Thymus (tissue), 11 donors: ENCODE data around the gene INSR. TPM values are rescaled to one million over a fixed set of nuclear protein-coding genes. Genes with fewer than 3 reads are reported as not detected.

Experiments
- DNase-seq, 9 donors: peaks; one replicate each; pipeline ENCODE4 v3.0.0-alpha.2; 2013; ENCODE audit warnings: low spot score in 9 of 9, low read depth in 6 of 9, missing footprints in 1 of 9
- H3K27ac ChIP-seq, 2 donors: one replicate each; pipeline ENCODE4 v1.5.1; 2013; ENCODE audit warnings: control low read depth in 1 of 2, low read depth in 1 of 2, low read length in 1 of 2, mild to moderate bottlenecking in 1 of 2, moderate library complexity in 1 of 2
- H3K27me3 ChIP-seq, 2 donors: one replicate each; pipeline ENCODE4 v1.5.1; 2013; ENCODE audit warnings: low read length in 1 of 2; ENCODE audit not compliant: control insufficient read depth in 2 of 2, insufficient read depth in 1 of 2
- H3K36me3 ChIP-seq, 2 donors: one replicate each; pipeline ENCODE4 v1.5.1; 2013; ENCODE audit warnings: low read length in 1 of 2, mild to moderate bottlenecking in 1 of 2, moderate library complexity in 1 of 2; ENCODE audit not compliant: control insufficient read depth in 2 of 2, insufficient read depth in 2 of 2
- H3K4me1 ChIP-seq, 2 donors: one replicate each; pipeline ENCODE4 v1.5.1; 2013; ENCODE audit warnings: low read length in 2 of 2; ENCODE audit not compliant: control insufficient read depth in 2 of 2, insufficient read depth in 2 of 2
- H3K4me3 ChIP-seq, 2 donors: one replicate each; pipeline ENCODE4 v1.5.1; 2013; ENCODE audit warnings: low read length in 2 of 2, control low read depth in 1 of 2, mild to moderate bottlenecking in 1 of 2
- H3K9me3 ChIP-seq, 2 donors: one replicate each; pipeline ENCODE4 v1.5.1; 2013; ENCODE audit warnings: low read length in 1 of 2, mild to moderate bottlenecking in 1 of 2; ENCODE audit not compliant: control insufficient read depth in 2 of 2, insufficient read depth in 1 of 2
- WGBS: extraction: QIAGEN DNeasy Blood & Tissue Kit; methylation state at CpG from one replicate; pipeline ENCODE4 v1.1.7; 2013; 5-methylcytosine and 5-hydroxymethylcytosine counted together
- polyA plus RNA-seq: library from polyadenylated mRNA; stranded (reverse); fragments of 200-250 nt; gene quantifications from one replicate; pipeline ENCODE4 v1.2.3, GENCODE V29; 2013
- total RNA-seq: library from RNA; stranded (reverse); fragments of 120-200 nt; gene quantifications from one replicate; pipeline ENCODE4 v1.2.4, GENCODE V29; 2013
- donor health status: healthy.

Gene INSR
- total and polyA plus RNA-seq, 2 donors = 5.5 to 6.0 TPM

GRCh38 chr19:7138402-7138801 lies 155.8 kb downstream of the INSR start:
- Histone ChIP-seq H3K27ac (no peak overlapping the region), H3K4me1 (no peaks in the 10 kb centered on the region), H3K36me3 (peaks cover 14 to 24% of the 10 kb centered on the region in 2 donors), H3K27me3 (no peaks in the 10 kb centered on the region), H3K9me3 (no peaks in the 10 kb centered on the region), H3K4me3 (no peak overlapping the region)
- no peak for DNase-seq
- WGBS = 100% methylated on average over 1 of the region's 1 CpG

GRCh38 chr19:7137120-7137519 lies 157.1 kb downstream of the INSR start:
- no peak for DNase-seq
- peaks cover 9 to 18% of the 10 kb centered on the region in 2 donors for H3K36me3 ChIP-seq
- H3K4me1 ChIP-seq = no peaks in the 10 kb centered on the region
- 75% methylated on average over 2 of the region's 2 CpGs for WGBS
- H3K27ac ChIP-seq = no peak overlapping the region
- H3K9me3 ChIP-seq = no peaks in the 10 kb centered on the region
- H3K4me3 ChIP-seq = no peak overlapping the region
- H3K27me3 ChIP-seq = no peaks in the 10 kb centered on the region

GRCh38 chr19:7132054-7132453 lies 162.2 kb downstream of the INSR start:
- H3K4me3 ChIP-seq = no peak overlapping the region
- no peak for DNase-seq
- no peaks in the 10 kb centered on the region for H3K27me3 ChIP-seq
- H3K27ac ChIP-seq = no peak overlapping the region
- no peaks in the 10 kb centered on the region for H3K4me1 ChIP-seq
- H3K9me3 ChIP-seq = no peaks in the 10 kb centered on the region
- peaks cover 2 to 6% of the 10 kb centered on the region in 2 donors for H3K36me3 ChIP-seq
- WGBS = 99% methylated on average over 16 of the region's 16 CpGs

GRCh38 chr19:7130043-7130442 lies 164.2 kb downstream of the INSR start:
- 100% methylated on average over 1 of the region's 1 CpG for WGBS

GRCh38 chr19:7126132-7126531 lies 168.1 kb downstream of the INSR start:
- no peaks in the 10 kb centered on the region for H3K27me3 ChIP-seq
- WGBS = 96% methylated on average over 3 of the region's 3 CpGs
- H3K4me1 ChIP-seq = no peaks in the 10 kb centered on the region
- peaks cover 7 to 10% of the 10 kb centered on the region in 2 donors for H3K9me3 ChIP-seq
- H3K36me3 ChIP-seq = peaks cover 21 to 23% of the 10 kb centered on the region in 2 donors
- DNase-seq = no peak
- no peak overlapping the region for H3K4me3 ChIP-seq
- H3K27ac ChIP-seq = no peak overlapping the region

More at GRCh38 chr19:7130043-7130442, 164.2 kb downstream of the INSR start:
- DNase-seq = no peak
- H3K27ac ChIP-seq = no peak overlapping the region
- H3K9me3 ChIP-seq = peaks cover 7 to 8% of the 10 kb centered on the region in 2 donors
- no peaks in the 10 kb centered on the region for H3K4me1 ChIP-seq
- H3K27me3 ChIP-seq = no peaks in the 10 kb centered on the region
- H3K36me3 ChIP-seq = peaks cover 17 to 22% of the 10 kb centered on the region in 2 donors
- H3K4me3 ChIP-seq = no peak overlapping the region

GRCh38 chr19:7125221-7125620 lies 169.0 kb downstream of the INSR start:
- peaks cover 21 to 24% of the 10 kb centered on the region in 2 donors for H3K36me3 ChIP-seq
- H3K4me1 ChIP-seq = no peaks in the 10 kb centered on the region
- H3K9me3 ChIP-seq = peaks cover 7 to 10% of the 10 kb centered on the region in 2 donors
- H3K27me3 ChIP-seq = no peaks in the 10 kb centered on the region
- no peak for DNase-seq
- WGBS = 98% methylated on average over 16 of the region's 16 CpGs
- H3K27ac ChIP-seq = no peak overlapping the region
- no peak overlapping the region for H3K4me3 ChIP-seq

GRCh38 chr19:7124782-7125181 lies 169.4 kb downstream of the INSR start:
- Histone ChIP-seq H3K27me3 (no peaks in the 10 kb centered on the region), H3K4me3 (no peak overlapping the region), H3K4me1 (no peaks in the 10 kb centered on the region), H3K27ac (no peak overlapping the region), H3K36me3 (peaks cover 21 to 28% of the 10 kb centered on the region in 2 donors), H3K9me3 (peaks cover 7 to 10% of the 10 kb centered on the region in 2 donors)
- WGBS = 62% methylated on average over 3 of the region's 3 CpGs
- no peak for DNase-seq

GRCh38 chr19:7122701-7123100 lies 171.5 kb downstream of the INSR start:
- H3K27ac ChIP-seq = no peak overlapping the region

GRCh38 chr19:7120499-7120898 lies 173.7 kb downstream of the INSR start:
- H3K36me3 ChIP-seq = peaks cover 11 to 24% of the 10 kb centered on the region in 2 donors
- H3K9me3 ChIP-seq = peaks cover 0 to 2% of the 10 kb centered on the region in 2 donors
- H3K27ac ChIP-seq = no peak overlapping the region
- peaks cover 0 to 5% of the 10 kb centered on the region in 2 donors for H3K4me1 ChIP-seq
- no peak overlapping the region for H3K4me3 ChIP-seq
- 98% methylated on average over 10 of the region's 10 CpGs for WGBS
- H3K27me3 ChIP-seq = no peaks in the 10 kb centered on the region
- no peak for DNase-seq

More at GRCh38 chr19:7122701-7123100, 171.5 kb downstream of the INSR start:
- no peak for DNase-seq
- H3K36me3 ChIP-seq = peaks cover 19 to 33% of the 10 kb centered on the region in 2 donors
- H3K4me1 ChIP-seq = no peaks in the 10 kb centered on the region
- H3K27me3 ChIP-seq = no peaks in the 10 kb centered on the region
- peaks cover 7 to 10% of the 10 kb centered on the region in 2 donors for H3K9me3 ChIP-seq
- no peak overlapping the region for H3K4me3 ChIP-seq
- WGBS = 99% methylated on average over 16 of the region's 16 CpGs
